A549 (cell line): ENCODE data around the gene TUBB6. TPM values are rescaled to one million over a fixed set of nuclear protein-coding genes. Genes with fewer than 3 reads are reported as not detected.

Source experiments
- ATAC-seq, 2 experiments: fragments of 200-7000 bp in 1 of 2; fragments of >200 bp in 1 of 2; cut with Nextera tagmentation in 1 of 2; cut with Tn5 transposase in 1 of 2; 3 replicates each; pipeline versions ENCODE4 v1.8.0 to v1.9.1; 2018 to 2020; ENCODE audit warnings: mild to moderate bottlenecking in 1 of 2, moderate library complexity in 1 of 2
- CTCF ChIA-PET: fragments of 300-600 bp; sonication (Branson Sonifier 250); formaldehyde crosslinking; extraction: SDS; loops from one replicate; lab custom pipeline; 2021; ENCODE audit warnings: antibody characterized with exemption, inconsistent platforms; lab: Yijun Ruan, JAX
- POLR2A ChIA-PET: fragments of 350-600 bp; formaldehyde crosslinking; extraction: SDS; loops from one replicate; lab custom pipeline; 2021; ENCODE audit warnings: antibody characterized with exemption, inconsistent platforms; lab: Yijun Ruan, JAX
- DNase-seq, 2 experiments: peaks; one replicate each; pipeline versions ENCODE4 v3.0.0 to v3.0.0-alpha.2; 2011 to 2016; ENCODE audit warnings: low read depth in 1 of 2, low spot score in 1 of 2
- FAIRE-seq: peaks from 2 replicates; lab custom pipeline; 2011; peaks lifted over from hg19 to GRCh38; lab: Jason Lieb, UNC
- H3K27ac ChIP-seq, 2 experiments: fragments of >200 bp; sonication (Bioruptor Twin); formaldehyde crosslinking; 3 replicates each; pipeline ENCODE4 v1.5.1; 2016 to 2017
- H3K4me1 ChIP-seq: fragments of >200 bp; sonication (Bioruptor Twin); formaldehyde crosslinking; 3 replicates; pipeline ENCODE4 v1.6.1; 2016
- H3K4me2 ChIP-seq: fragments of >200 bp; sonication (Bioruptor Twin); formaldehyde crosslinking; 3 replicates; pipeline ENCODE4 v1.6.1; 2016
- H3K4me3 ChIP-seq: fragments of >200 bp; sonication (Bioruptor Twin); formaldehyde crosslinking; 3 replicates; pipeline ENCODE4 v1.5.1; 2016
- H3K9me3 ChIP-seq: fragments of >200 bp; sonication (Bioruptor Twin); formaldehyde crosslinking; 3 replicates; pipeline ENCODE4 v1.6.1; 2016
- BHLHE40 ChIP-seq: IDR thresholded peaks from 2 replicates; pipeline ENCODE4 v1.6.1; 2012; ENCODE audit warnings: low read depth, low read length, inconsistent platforms
- CBX2 ChIP-seq: fragments of 200-600 bp; sonication (generic); IDR thresholded peaks from 2 replicates; pipeline ENCODE4 v1.6.1; 2016; ENCODE audit warnings: low read depth, mild to moderate bottlenecking, borderline replicate concordance
- CBX8 ChIP-seq: fragments of 200-600 bp; sonication (generic); IDR thresholded peaks from 2 replicates; pipeline ENCODE4 v1.6.1; 2016
- CEBPB ChIP-seq, 2 experiments: fragments of >200 bp in 1 of 2; sonication (Bioruptor Twin) in 1 of 2; formaldehyde crosslinking in 1 of 2; IDR thresholded peaks; 2 replicates each; pipeline ENCODE4 v1.6.1; 2012 to 2016
- CHD2 ChIP-seq: fragments of 150-350 bp; IDR thresholded peaks from 2 replicates; pipeline ENCODE4 v1.6.1; 2014; ENCODE audit warnings: low read length; ENCODE audit not compliant: partially characterized antibody
- EHMT2 ChIP-seq: fragments of 200-600 bp; sonication (generic); IDR thresholded peaks from 2 replicates; pipeline ENCODE4 v1.6.1; 2016; ENCODE audit warnings: antibody characterized with exemption, low read depth, mild to moderate bottlenecking, moderate library complexity
- EP300 ChIP-seq, 2 experiments: fragments of >200 bp; sonication (Bioruptor Twin); formaldehyde crosslinking; IDR thresholded peaks; 2 replicates in 1 of 2; 3 replicates in 1 of 2; pipeline ENCODE4 v1.6.1; 2016 to 2017
- ESRRA ChIP-seq: fragments of 150-350 bp; IDR thresholded peaks from 2 replicates; pipeline ENCODE4 v1.6.1; 2014; ENCODE audit warnings: mild to moderate bottlenecking, low read length, borderline replicate concordance
- FOSL2 ChIP-seq, 2 experiments: fragments of 450-650 bp in 1 of 2; fragments of >200 bp in 1 of 2; sonication (Bioruptor Twin) in 1 of 2; formaldehyde crosslinking; IDR thresholded peaks; 2 replicates each; pipeline versions ENCODE4 v1.5.0 to v1.6.1; 2016 to 2020; ENCODE audit warnings: mild to moderate bottlenecking in 1 of 2, moderate library complexity in 1 of 2
- HDAC2 ChIP-seq: fragments of 200-600 bp; sonication (generic); IDR thresholded peaks from 2 replicates; pipeline ENCODE4 v1.6.1; 2016
- HOXA7 ChIP-seq: fragments of 250-450 bp; sonication (Bioruptor Pico); IDR thresholded peaks from 2 replicates; pipeline ENCODE4 v1.5.0; 2020; ENCODE audit warnings: mild to moderate bottlenecking, moderate library complexity
- HOXB13 ChIP-seq: fragments of 250-450 bp; sonication (Bioruptor Pico); IDR thresholded peaks from 2 replicates; pipeline ENCODE4 v1.5.0; 2020; ENCODE audit warnings: low read depth, mild to moderate bottlenecking, moderate library complexity
- JUNB ChIP-seq: fragments of >200 bp; sonication (Bioruptor Twin); formaldehyde crosslinking; IDR thresholded peaks from 2 replicates; pipeline ENCODE4 v1.6.1; 2016
- KDM1A ChIP-seq: fragments of 200-600 bp; sonication (generic); IDR thresholded peaks from 2 replicates; pipeline ENCODE4 v1.6.1; 2016; ENCODE audit warnings: low read depth, mild to moderate bottlenecking
- KDM5A ChIP-seq: fragments of 200-600 bp; sonication (generic); IDR thresholded peaks from 2 replicates; pipeline ENCODE4 v1.6.1; 2016; ENCODE audit warnings: antibody characterized with exemption, mild to moderate bottlenecking
- MAZ ChIP-seq: fragments of 150-350 bp; IDR thresholded peaks from 2 replicates; pipeline ENCODE4 v1.6.1; 2014; ENCODE audit warnings: antibody characterized with exemption, low read depth, low read length, borderline replicate concordance
- NPAS2 ChIP-seq: fragments of 250-450 bp; sonication (Bioruptor Pico); IDR thresholded peaks from 2 replicates; pipeline ENCODE4 v1.8.0; 2022; ENCODE audit warnings: mild to moderate bottlenecking, moderate library complexity, borderline replicate concordance
- POLR2AphosphoS2 ChIP-seq: conservative IDR thresholded peaks from 2 replicates; pipeline ENCODE4 v1.6.1; 2012; ENCODE audit warnings: low read length, improper control_type of control experiment, inconsistent platforms
- RARB ChIP-seq: fragments of 250-450 bp; sonication (Bioruptor Pico); IDR thresholded peaks from 2 replicates; pipeline ENCODE4 v1.8.0; 2021; ENCODE audit warnings: mild to moderate bottlenecking, moderate library complexity
- SMC3 ChIP-seq: fragments of >200 bp; sonication (Bioruptor Twin); formaldehyde crosslinking; IDR thresholded peaks from 3 replicates; pipeline ENCODE4 v1.6.1; 2018; ENCODE audit warnings: inconsistent platforms
- SREBF2 ChIP-seq: fragments of 450-650 bp; IDR thresholded peaks from 2 replicates; pipeline ENCODE4 v1.6.1; 2014; ENCODE audit warnings: mild to moderate bottlenecking, moderate library complexity
- TFCP2L1 ChIP-seq: fragments of 250-450 bp; sonication (Bioruptor Pico); IDR thresholded peaks from 2 replicates; pipeline ENCODE4 v1.5.0; 2021; ENCODE audit warnings: mild to moderate bottlenecking
- TP53 ChIP-seq: fragments of 250-450 bp; sonication (Bioruptor Pico); IDR thresholded peaks from 2 replicates; pipeline ENCODE4 v1.5.0; 2021; ENCODE audit warnings: mild to moderate bottlenecking, moderate library complexity
- ZFP36 ChIP-seq: fragments of 450-650 bp; IDR thresholded peaks from 2 replicates; pipeline ENCODE4 v1.6.1; 2014; ENCODE audit warnings: borderline replicate concordance; ENCODE audit not compliant: partially characterized antibody
- WGBS: methylation state at CpG from one replicate; pipeline ENCODE4 v1.1.6; 2017; ENCODE audit errors: missing lambda C conversion rate; 5-methylcytosine and 5-hydroxymethylcytosine counted together
- polyA plus RNA-seq, 4 experiments: library from polyadenylated mRNA; depleted of rRNA in 3 of 4; stranded (reverse); fragments of >200 nt; fragmentation: RNase III in 1 of 4; extraction: RNeasy Plus Mini Kit Qiagen cat#74134 plus additional on column Dnase treatment in 1 of 4; gene quantifications; 2 replicates in 3 of 4; 3 replicates in 1 of 4; pipeline ENCODE4 v1.2.3, GENCODE V29; 2011 to 2017
- TF ChIP-seq, protein P1 (sequence below): IDR thresholded peaks from 2 replicates; pipeline ENCODE4 v1.6.1; 2012
- TF ChIP-seq, protein P2 (sequence below): fragments of 200-600 bp; sonication (generic); IDR thresholded peaks from 2 replicates; pipeline ENCODE4 v1.6.1; 2016; ENCODE audit warnings: antibody characterized with exemption, mild to moderate bottlenecking, moderate library complexity
- TF ChIP-seq, protein P3 (sequence below): IDR thresholded peaks from 2 replicates; pipeline ENCODE4 v1.6.1; 2012
- TF ChIP-seq, protein P4 (sequence below): fragments of >200 bp; sonication (Bioruptor Twin); formaldehyde crosslinking; IDR thresholded peaks from 2 replicates; pipeline ENCODE4 v1.6.1; 2016
- TF ChIP-seq, protein P5 (sequence below): fragments of >200 bp; sonication (Bioruptor Twin); formaldehyde crosslinking; IDR thresholded peaks from 3 replicates; pipeline ENCODE4 v1.6.1; 2016

The TUBB6 gene
- polyA plus RNA-seq, 2 of the 4 experiments (the other 2 are of a cell fraction): 88.5 to 235 TPM

DNA sequence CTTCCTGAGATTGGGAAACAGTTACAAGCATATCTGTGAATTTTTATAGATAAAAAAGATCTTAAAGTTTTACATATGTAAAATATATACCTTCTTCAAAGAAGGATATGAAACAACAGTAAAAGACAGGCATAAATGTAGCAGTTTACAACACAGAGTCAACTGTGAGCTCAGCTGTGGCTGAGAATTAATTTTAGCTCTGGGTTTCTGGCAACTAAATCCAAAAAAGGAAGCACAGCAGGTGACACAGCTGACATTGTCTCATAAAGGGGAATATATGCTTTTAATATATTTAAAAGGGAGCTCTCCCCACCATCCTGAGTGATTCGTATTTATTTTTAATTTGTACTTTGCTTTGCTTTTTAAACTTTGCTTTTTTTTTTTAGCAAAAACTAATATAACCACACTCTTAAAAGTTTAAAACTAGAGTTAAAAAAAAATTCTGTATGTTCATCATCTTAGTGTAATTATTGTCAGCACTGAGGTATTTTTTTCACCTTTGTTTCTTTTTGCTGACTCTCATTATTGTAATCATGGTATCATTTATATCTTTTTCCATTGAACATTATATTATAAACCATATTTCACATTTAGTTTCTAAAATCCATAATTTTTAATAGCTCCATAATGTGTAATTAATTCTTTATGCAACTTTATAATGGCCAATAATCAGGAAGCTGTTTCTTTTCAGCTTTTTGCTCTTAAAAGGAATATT, 6.7 kb downstream of the TUBB6 start:
- no peak overlapping the region for H3K4me3 ChIP-seq
- ChIA-PET POLR2A (no interaction called here), CTCF (interaction anchor here (0.7 to 2.2 kb wide), 5 partner anchors 12 to 43 kb away, joined by 3 to 6 read pairs (median 4); no protein-coding TSS in a partner anchor)
- H3K9me3 ChIP-seq: peaks cover 20% of the 10 kb centered on the region
- TF ChIP-seq, protein P1, sequence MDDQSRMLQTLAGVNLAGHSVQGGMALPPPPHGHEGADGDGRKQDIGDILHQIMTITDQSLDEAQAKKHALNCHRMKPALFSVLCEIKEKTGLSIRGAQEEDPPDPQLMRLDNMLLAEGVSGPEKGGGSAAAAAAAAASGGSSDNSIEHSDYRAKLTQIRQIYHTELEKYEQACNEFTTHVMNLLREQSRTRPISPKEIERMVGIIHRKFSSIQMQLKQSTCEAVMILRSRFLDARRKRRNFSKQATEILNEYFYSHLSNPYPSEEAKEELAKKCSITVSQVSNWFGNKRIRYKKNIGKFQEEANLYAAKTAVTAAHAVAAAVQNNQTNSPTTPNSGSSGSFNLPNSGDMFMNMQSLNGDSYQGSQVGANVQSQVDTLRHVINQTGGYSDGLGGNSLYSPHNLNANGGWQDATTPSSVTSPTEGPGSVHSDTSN: no peak
- TF ChIP-seq, protein P2, sequence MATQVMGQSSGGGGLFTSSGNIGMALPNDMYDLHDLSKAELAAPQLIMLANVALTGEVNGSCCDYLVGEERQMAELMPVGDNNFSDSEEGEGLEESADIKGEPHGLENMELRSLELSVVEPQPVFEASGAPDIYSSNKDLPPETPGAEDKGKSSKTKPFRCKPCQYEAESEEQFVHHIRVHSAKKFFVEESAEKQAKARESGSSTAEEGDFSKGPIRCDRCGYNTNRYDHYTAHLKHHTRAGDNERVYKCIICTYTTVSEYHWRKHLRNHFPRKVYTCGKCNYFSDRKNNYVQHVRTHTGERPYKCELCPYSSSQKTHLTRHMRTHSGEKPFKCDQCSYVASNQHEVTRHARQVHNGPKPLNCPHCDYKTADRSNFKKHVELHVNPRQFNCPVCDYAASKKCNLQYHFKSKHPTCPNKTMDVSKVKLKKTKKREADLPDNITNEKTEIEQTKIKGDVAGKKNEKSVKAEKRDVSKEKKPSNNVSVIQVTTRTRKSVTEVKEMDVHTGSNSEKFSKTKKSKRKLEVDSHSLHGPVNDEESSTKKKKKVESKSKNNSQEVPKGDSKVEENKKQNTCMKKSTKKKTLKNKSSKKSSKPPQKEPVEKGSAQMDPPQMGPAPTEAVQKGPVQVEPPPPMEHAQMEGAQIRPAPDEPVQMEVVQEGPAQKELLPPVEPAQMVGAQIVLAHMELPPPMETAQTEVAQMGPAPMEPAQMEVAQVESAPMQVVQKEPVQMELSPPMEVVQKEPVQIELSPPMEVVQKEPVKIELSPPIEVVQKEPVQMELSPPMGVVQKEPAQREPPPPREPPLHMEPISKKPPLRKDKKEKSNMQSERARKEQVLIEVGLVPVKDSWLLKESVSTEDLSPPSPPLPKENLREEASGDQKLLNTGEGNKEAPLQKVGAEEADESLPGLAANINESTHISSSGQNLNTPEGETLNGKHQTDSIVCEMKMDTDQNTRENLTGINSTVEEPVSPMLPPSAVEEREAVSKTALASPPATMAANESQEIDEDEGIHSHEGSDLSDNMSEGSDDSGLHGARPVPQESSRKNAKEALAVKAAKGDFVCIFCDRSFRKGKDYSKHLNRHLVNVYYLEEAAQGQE: no peak
- TF ChIP-seq CBX8: no peak
- TF ChIP-seq HDAC2: no peak
- no peak for TF ChIP-seq TP53 (CRISPR knock-in tag)
- TF ChIP-seq SMC3: no peak
- TF ChIP-seq MAZ: no peak
- FAIRE-seq (no peak), DNase-seq (no peak), ATAC-seq (no peak)
- no peak overlapping the region for H3K4me2 ChIP-seq
- no peak overlapping the region for H3K27ac ChIP-seq
- 91% methylated on average over 1 of the region's 1 CpG for WGBS
- peaks cover 3% of the 10 kb centered on the region for H3K4me1 ChIP-seq

DNA sequence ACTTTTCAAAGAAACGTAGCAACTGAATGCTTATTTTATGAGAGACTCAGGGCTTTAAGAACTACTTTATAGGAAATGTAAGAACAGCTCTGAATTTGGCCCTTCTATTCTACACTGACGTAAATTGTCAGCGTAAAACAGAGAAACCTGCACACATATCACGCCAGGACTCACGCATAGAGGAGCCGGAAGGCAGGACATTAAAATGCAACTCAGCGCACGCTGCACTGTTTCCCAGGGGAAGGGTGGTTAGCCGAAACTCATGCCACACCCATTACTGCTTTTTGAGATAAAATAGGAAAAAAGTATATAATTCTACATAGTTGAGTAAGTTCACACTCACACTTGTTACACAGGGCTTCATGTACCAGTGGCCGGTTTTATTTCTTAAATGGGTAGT, 7.4 kb downstream of the TUBB6 start:
- ChIA-PET CTCF (interaction anchor here (1.6 to 2.2 kb wide), 2 partner anchors 13 to 44 kb away, joined by 5 to 6 read pairs; no protein-coding TSS in a partner anchor), POLR2A (no interaction called here)
- peaks cover 18% of the 10 kb centered on the region for H3K9me3 ChIP-seq
- no peaks in the 10 kb centered on the region for H3K4me1 ChIP-seq
- H3K27ac ChIP-seq: no peak overlapping the region
- DNase-seq (no peak), FAIRE-seq (no peak), ATAC-seq (no peak)
- H3K4me2 ChIP-seq: no peak overlapping the region
- TF ChIP-seq FOSL2 (IDR thresholded peaks at IDR 0.05): no peak
- TF ChIP-seq FOSL2 (CRISPR knock-in tag; IDR thresholded peaks at IDR 0.05): no peak
- TF ChIP-seq, protein P3, sequence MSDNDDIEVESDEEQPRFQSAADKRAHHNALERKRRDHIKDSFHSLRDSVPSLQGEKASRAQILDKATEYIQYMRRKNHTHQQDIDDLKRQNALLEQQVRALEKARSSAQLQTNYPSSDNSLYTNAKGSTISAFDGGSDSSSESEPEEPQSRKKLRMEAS: no peak
- no peak for TF ChIP-seq TP53 (CRISPR knock-in tag)
- TF ChIP-seq BHLHE40: no peak
- TF ChIP-seq KDM5A: no peak
- TF ChIP-seq MAZ: no peak
- no peak for TF ChIP-seq CEBPB (IDR thresholded peaks at IDR 0.05)
- no peak overlapping the region for H3K4me3 ChIP-seq
- 91% methylated on average over 10 of the region's 10 CpGs for WGBS

DNA sequence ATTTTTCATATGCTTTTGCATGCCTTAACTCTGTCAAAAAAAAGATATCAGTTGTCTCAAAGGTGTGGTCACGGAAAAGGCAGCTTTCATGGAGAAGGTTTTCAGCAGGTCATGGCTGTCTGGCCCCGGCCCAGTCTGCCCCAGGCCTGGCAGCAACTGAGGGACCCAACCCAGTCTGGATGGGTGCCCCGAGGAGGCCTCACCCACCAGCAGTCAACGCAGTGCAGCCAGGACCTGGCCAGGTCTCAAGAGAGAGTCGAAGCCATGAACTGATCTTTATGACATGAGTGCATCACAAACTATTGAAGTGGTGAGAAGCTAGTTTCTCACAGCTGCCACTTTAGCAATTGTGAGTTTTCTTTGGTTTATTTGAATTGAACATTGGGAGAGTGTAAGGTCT, 7.9 kb downstream of the TUBB6 start:
- H3K4me2 ChIP-seq: no peak overlapping the region
- POLR2A ChIA-PET: no interaction called here
- H3K4me1 ChIP-seq: no peaks in the 10 kb centered on the region
- no peak overlapping the region for H3K4me3 ChIP-seq
- no peak overlapping the region for H3K27ac ChIP-seq
- no peak for TF ChIP-seq ESRRA
- TF ChIP-seq, protein P4, sequence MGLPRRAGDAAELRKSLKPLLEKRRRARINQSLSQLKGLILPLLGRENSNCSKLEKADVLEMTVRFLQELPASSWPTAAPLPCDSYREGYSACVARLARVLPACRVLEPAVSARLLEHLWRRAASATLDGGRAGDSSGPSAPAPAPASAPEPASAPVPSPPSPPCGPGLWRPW: no peak
- TF ChIP-seq EHMT2: no peak
- TF ChIP-seq TFCP2L1 (CRISPR knock-in tag): no peak
- no peak for TF ChIP-seq NPAS2 (CRISPR knock-in tag)
- no peak for TF ChIP-seq POLR2AphosphoS2
- TF ChIP-seq CHD2: no peak
- no peak for TF ChIP-seq EP300 (IDR thresholded peaks at IDR 0.05)
- no peak for TF ChIP-seq RARB (CRISPR knock-in tag)
- no peak for TF ChIP-seq JUNB
- no peak for TF ChIP-seq HOXA7
- TF ChIP-seq CBX2: no peak
- TF ChIP-seq, protein P5, sequence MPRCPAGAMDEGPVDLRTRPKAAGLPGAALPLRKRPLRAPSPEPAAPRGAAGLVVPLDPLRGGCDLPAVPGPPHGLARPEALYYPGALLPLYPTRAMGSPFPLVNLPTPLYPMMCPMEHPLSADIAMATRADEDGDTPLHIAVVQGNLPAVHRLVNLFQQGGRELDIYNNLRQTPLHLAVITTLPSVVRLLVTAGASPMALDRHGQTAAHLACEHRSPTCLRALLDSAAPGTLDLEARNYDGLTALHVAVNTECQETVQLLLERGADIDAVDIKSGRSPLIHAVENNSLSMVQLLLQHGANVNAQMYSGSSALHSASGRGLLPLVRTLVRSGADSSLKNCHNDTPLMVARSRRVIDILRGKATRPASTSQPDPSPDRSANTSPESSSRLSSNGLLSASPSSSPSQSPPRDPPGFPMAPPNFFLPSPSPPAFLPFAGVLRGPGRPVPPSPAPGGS: no peak
- no peak for TF ChIP-seq ZFP36
- TF ChIP-seq SREBF2: no peak
- no peak for TF ChIP-seq KDM1A
- TF ChIP-seq HOXB13 (CRISPR knock-in tag): no peak
- TF ChIP-seq, all 56 proteins: peak for 0
- WGBS: 86% methylated on average over 4 of the region's 5 CpGs
- ATAC-seq (no peak), DNase-seq (no peak), FAIRE-seq (no peak)
- CTCF ChIA-PET: interaction anchor here (2.2 kb wide), 1 partner anchor 44 kb away, joined by 6 read pairs; no protein-coding TSS in a partner anchor
- H3K9me3 ChIP-seq: peaks cover 15% of the 10 kb centered on the region
